Calu3 (cell line): ENCODE results near the gene PDE1C. TPM values are rescaled to one million over a fixed set of nuclear protein-coding genes. Genes with fewer than 3 reads are reported as not detected.

Experiments used
- BruUV-seq: library from RNA; stranded (reverse); fragments of 400-500 nt; replicated peaks from 2 replicates; lab custom pipeline; 2021; lab: Mats Ljungman, UMichigan
- CTCF ChIA-PET: fragments of 300-600 bp; sonication (Branson Sonifier 250); formaldehyde crosslinking; loops from one replicate; lab custom pipeline; 2022; ENCODE audit warnings: antibody characterized with exemption; lab: Charles Lee
- DNase-seq: peaks from one replicate; pipeline ENCODE4 v3.0.0; 2022
- H3K27ac Mint-ChIP-seq: one replicate; pipeline ENCODE4 v1.8.0; 2022; ENCODE audit warnings: mixed read lengths; ENCODE audit not compliant: unreplicated experiment
- H3K27me3 Mint-ChIP-seq: one replicate; pipeline ENCODE4 v1.8.0; 2022; ENCODE audit warnings: mixed read lengths; ENCODE audit not compliant: unreplicated experiment
- H3K36me3 Mint-ChIP-seq: one replicate; pipeline ENCODE4 v1.8.0; 2022; ENCODE audit warnings: mild to moderate bottlenecking, moderate library complexity, mixed read lengths; ENCODE audit not compliant: insufficient read depth, unreplicated experiment
- H3K4me1 Mint-ChIP-seq: one replicate; pipeline ENCODE4 v1.8.0; 2022; ENCODE audit warnings: mild to moderate bottlenecking, low read depth, mixed read lengths; ENCODE audit not compliant: unreplicated experiment
- H3K4me3 Mint-ChIP-seq: one replicate; pipeline ENCODE4 v1.8.0; 2022; ENCODE audit warnings: mild to moderate bottlenecking, low read depth, moderate library complexity, mixed read lengths; ENCODE audit not compliant: unreplicated experiment
- H3K9me3 Mint-ChIP-seq: one replicate; pipeline ENCODE4 v1.8.0; 2022; ENCODE audit warnings: low read depth, mixed read lengths; ENCODE audit not compliant: unreplicated experiment
- intact Hi-C: fragments of 100-400 bp; cut with micrococcal nuclease; formaldehyde crosslinking; loops from one replicate; pipeline ENCODE4 v1.10.0; 2022; ENCODE audit not compliant: unreplicated experiment
- total RNA-seq: library from RNA; stranded (reverse); gene quantifications from 2 replicates; pipeline ENCODE4 v1.2.3, GENCODE V29; 2022
- TF ChIP-seq, protein P1 (sequence below): fragments of 200-600 bp; IDR thresholded peaks from one replicate; pipeline ENCODE4 v1.8.0; 2022; ENCODE audit warnings: antibody characterized with exemption; ENCODE audit not compliant: unreplicated experiment

The PDE1C gene
- total RNA-seq, 1 experiment from 2014 or later, result 34.0 TPM

DNA sequence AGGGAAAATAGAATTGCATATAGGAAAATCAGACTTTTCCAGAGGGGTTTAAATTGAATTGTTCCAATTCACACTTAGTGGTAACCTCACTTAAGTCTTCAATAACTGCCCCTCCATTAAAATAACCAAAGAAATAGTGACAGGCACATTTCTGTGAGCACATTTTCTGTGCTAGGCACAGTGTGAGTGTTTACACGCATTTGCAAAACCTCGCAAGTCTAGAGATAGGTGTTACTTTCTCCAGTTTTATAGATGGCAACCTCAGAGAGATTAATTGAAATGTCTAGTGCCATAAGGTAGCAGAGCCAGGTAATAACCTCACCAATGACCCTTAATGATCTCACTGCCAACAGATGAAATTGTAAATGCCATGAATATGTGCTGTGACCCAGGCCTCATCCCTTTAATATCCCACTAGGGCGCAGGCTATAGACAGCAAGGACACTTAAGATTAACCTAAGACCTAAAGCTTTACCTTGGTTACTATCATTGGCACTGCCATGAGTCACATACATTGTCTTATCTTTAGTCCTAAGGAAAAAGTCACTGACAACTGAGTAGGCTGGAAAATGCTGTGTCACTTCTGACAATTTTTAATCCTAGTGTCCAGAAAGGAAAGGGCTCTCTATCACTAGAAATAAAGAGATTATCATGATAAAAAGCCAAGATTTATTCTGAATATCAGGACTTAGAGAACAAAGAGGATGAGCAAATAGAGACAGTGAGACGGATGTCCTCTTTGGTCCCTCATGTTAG, 195.4 kb downstream of the PDE1C start:
- BruUV-seq, result no TSS peak
- Mint-ChIP-seq H3K27ac (peak overlapping the region; percentile 94), H3K4me3 (no peak overlapping the region), H3K9me3 (no peaks in the 10 kb centered on the region), H3K27me3 (no peaks in the 10 kb centered on the region), H3K4me1 (peaks cover 13% of the 10 kb centered on the region), H3K36me3 (no peaks in the 10 kb centered on the region)
- DNase-seq, result no peak
- TF ChIP-seq, protein P1, sequence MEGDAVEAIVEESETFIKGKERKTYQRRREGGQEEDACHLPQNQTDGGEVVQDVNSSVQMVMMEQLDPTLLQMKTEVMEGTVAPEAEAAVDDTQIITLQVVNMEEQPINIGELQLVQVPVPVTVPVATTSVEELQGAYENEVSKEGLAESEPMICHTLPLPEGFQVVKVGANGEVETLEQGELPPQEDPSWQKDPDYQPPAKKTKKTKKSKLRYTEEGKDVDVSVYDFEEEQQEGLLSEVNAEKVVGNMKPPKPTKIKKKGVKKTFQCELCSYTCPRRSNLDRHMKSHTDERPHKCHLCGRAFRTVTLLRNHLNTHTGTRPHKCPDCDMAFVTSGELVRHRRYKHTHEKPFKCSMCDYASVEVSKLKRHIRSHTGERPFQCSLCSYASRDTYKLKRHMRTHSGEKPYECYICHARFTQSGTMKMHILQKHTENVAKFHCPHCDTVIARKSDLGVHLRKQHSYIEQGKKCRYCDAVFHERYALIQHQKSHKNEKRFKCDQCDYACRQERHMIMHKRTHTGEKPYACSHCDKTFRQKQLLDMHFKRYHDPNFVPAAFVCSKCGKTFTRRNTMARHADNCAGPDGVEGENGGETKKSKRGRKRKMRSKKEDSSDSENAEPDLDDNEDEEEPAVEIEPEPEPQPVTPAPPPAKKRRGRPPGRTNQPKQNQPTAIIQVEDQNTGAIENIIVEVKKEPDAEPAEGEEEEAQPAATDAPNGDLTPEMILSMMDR, result no peak
- intact Hi-C loops, result no loop called here
- CTCF ChIA-PET, result interaction anchor here (0.9 kb wide), 1 partner anchor 336 kb away, joined by 4 read pairs; no protein-coding TSS in a partner anchor

DNA sequence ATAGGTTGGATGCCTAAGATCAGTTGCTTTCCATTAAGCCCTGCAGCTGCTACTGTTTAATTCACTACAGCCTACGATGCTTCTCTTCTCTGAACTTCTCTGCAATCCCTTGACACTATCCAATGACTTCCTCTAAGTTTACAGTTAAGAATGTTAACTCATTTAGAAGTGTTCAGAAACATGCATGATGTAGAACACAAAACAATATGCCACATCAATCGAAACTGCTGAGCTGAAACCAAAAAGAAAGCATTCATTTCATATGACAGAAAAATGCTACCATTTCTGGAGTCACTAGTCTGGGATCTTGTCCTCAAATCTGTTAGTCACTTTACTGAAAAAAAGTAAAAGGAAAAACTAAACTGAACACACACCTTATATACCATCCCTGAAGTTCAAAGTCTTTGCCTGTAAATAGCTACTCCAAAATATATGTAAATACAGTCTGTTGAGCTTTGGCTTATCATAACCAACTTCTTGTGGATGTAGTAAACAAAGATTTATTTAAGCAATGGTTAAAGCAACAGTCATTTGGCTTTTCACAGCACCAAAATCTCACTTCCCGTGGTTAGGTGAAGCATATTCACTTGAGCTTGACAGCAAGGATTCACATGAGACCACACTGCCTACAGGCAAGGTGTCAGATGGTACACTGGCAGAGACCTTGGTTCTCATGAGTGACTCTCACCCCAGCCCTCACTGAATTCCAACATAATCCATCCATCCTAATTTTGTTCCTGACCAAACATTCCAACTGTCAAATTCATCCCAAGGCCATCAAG, 196.2 kb downstream of the PDE1C start:
- Mint-ChIP-seq H3K4me3 (no peak overlapping the region), H3K9me3 (no peaks in the 10 kb centered on the region), H3K27me3 (no peaks in the 10 kb centered on the region), H3K36me3 (no peaks in the 10 kb centered on the region), H3K27ac (no peak overlapping the region), H3K4me1 (peaks cover 13% of the 10 kb centered on the region)
- DNase-seq, result no peak
- intact Hi-C loops, result no loop called here
- BruUV-seq, result no TSS peak
- TF ChIP-seq, protein P1, result no peak
- CTCF ChIA-PET, result interaction anchor here (0.6 kb wide), 1 partner anchor 23 kb away, joined by 7 read pairs; no protein-coding TSS in a partner anchor

DNA sequence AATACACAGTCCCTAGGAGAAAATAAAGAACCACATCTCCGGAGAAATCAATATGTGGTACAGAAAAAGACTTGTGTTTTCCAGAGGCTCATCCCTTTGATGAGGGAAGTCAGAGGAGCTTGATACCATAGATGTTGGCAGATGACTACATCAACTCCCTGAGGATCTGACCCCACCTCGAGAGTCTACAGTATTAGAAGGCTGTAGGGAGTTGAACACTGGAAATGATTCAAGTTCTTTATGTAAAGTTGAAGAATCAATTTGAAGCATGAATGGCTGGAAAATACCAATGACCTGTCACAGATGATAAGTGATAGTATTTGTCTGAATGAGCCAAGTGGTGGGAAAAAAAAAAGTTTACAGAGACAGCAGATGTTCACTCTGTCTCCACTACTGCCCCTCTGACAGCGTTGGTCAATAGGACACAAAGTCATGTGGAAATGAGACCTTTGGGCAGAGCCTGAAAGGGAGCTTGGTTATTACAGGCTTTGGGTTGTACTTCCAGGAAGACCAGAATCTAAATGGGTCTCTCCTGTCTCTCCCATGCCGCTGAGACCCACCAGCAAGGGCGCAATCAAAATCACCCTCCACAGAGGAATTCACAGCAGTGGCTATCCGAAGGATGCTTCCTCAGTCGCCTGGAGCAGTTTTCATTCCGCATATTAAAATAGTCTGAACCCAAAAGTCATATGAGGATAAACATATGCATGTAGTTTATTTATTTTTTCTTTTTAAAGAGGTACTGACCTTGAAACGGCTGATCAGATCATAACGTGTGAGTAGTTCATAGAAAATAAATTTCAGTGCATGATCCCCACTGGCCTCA, 197.4 kb downstream of the PDE1C start:
- H3K9me3 Mint-ChIP-seq, result no peaks in the 10 kb centered on the region
- peaks cover 13% of the 10 kb centered on the region for H3K4me1 Mint-ChIP-seq
- DNase-seq, result no peak
- no peaks in the 10 kb centered on the region for H3K27me3 Mint-ChIP-seq
- TF ChIP-seq, protein P1, result no peak
- no peak overlapping the region for H3K4me3 Mint-ChIP-seq
- CTCF ChIA-PET, result no interaction called here
- H3K36me3 Mint-ChIP-seq, result no peaks in the 10 kb centered on the region
- no peak overlapping the region for H3K27ac Mint-ChIP-seq
- BruUV-seq, result no TSS peak
- intact Hi-C loops, result no loop called here

DNA sequence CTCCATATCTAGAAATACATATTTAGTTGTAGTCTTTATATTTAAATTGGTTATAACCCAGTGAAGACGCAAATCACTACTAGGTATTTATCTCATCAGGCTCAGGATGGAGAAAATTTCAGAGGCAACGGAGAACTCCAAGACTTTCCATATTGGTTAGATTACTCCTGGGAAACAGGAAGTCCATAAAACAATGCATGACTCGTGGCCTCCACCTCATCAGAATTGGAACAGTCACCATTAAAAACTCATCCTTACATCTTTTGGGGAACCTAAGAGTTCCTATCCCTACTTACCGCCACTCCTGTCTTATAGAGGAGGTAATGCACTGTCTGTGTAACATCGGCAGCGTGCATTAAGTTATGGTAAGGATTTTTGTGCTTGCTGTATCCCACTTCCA, 205.6 kb downstream of the PDE1C start:
- Mint-ChIP-seq H3K27me3 (no peaks in the 10 kb centered on the region), H3K4me3 (no peak overlapping the region), H3K4me1 (peaks cover 16% of the 10 kb centered on the region), H3K27ac (no peak overlapping the region), H3K36me3 (no peaks in the 10 kb centered on the region), H3K9me3 (peaks cover 11% of the 10 kb centered on the region)
- no peak for DNase-seq
- CTCF ChIA-PET, result no interaction called here
- TF ChIP-seq, protein P1, result no peak
- no TSS peak for BruUV-seq
- intact Hi-C loops, result loop anchor here (10.0 kb wide), 1 partner anchor 1470 kb away; no protein-coding TSS in a partner anchor
